Activated naive CD8-positive, alpha-beta T cell (primary cell): Measurements from ENCODE around the gene SGTA.

Experiments
- H3K27ac Mint-ChIP-seq: one replicate; pipeline ENCODE4 v1.8.0; 2021; ENCODE audit warnings: mixed read lengths
- H3K27me3 Mint-ChIP-seq: one replicate; pipeline ENCODE4 v1.8.0; 2021; ENCODE audit warnings: mixed read lengths
- H3K36me3 Mint-ChIP-seq: one replicate; pipeline ENCODE4 v1.8.0; 2021; ENCODE audit warnings: mixed read lengths
- H3K4me1 Mint-ChIP-seq: one replicate; pipeline ENCODE4 v1.8.0; 2021; ENCODE audit warnings: low read depth, mixed read lengths
- H3K4me3 Mint-ChIP-seq: one replicate; pipeline ENCODE4 v1.8.0; 2021; ENCODE audit warnings: mild to moderate bottlenecking, mixed read lengths
- H3K9me3 Mint-ChIP-seq: one replicate; pipeline ENCODE4 v1.8.0; 2021; ENCODE audit warnings: low read depth, mixed read lengths

SGTA gene

GRCh38 chr19:2812414-2813234 is 29.6 kb upstream of the SGTA start:
- Mint-ChIP-seq H3K27ac (no peak overlapping the region), H3K4me3 (no peak overlapping the region), H3K9me3 (no peaks in the 10 kb centered on the region), H3K27me3 (no peaks in the 10 kb centered on the region), H3K4me1 (peaks cover 4% of the 10 kb centered on the region), H3K36me3 (peaks cover 3% of the 10 kb centered on the region)

DNA sequence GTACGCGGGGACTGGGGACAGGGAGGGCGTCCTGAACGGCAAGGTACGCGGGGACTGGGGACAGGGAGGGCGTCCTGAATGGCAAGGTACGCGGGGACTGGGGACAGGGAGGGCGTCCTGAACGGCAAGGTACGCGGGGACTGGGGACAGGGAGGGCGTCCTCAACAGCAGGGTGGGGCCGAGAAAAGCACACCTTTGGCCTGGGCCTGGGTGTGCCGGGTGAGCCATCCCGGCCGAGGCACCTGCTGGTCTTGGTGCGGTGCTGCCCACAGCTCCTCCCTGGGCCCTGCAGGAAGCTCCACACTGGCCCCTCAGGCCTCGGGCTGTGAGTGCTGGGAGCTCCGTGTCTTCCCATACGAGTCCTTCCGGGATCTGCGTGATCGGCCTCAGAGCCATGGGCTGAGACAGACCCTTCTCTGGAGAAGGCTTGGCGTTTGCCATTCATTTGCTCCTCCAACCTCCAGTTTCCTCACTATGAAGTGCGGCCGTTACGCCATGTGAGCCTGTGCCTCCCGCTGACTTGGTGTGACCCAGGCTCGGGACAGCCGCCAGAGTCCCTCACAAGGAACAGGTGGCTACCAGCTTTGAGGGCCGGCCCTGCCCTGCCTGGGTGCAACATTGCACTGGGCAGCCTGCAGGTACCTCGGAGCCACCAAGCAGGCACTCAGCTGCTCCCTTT is 28.8 kb upstream of the SGTA start:
- Mint-ChIP-seq H3K27me3 (no peaks in the 10 kb centered on the region), H3K9me3 (no peaks in the 10 kb centered on the region), H3K4me3 (no peak overlapping the region), H3K27ac (no peak overlapping the region), H3K36me3 (peaks cover 3% of the 10 kb centered on the region), H3K4me1 (no peaks in the 10 kb centered on the region)

- Mint-ChIP-seq H3K4me1 (no peaks in the 10 kb centered on the region), H3K4me3 (no peak overlapping the region), H3K27ac (no peak overlapping the region), H3K27me3 (no peaks in the 10 kb centered on the region), H3K9me3 (no peaks in the 10 kb centered on the region), H3K36me3 (peaks cover 3% of the 10 kb centered on the region)
These were observed 28.2 kb upstream of the SGTA start for GRCh38 chr19:2811221-2811722.

GRCh38 chr19:2810141-2811091 is 27.3 kb upstream of the SGTA start:
- Mint-ChIP-seq H3K36me3 (peaks cover 3% of the 10 kb centered on the region), H3K9me3 (no peaks in the 10 kb centered on the region), H3K27ac (no peak overlapping the region), H3K4me3 (no peak overlapping the region), H3K27me3 (no peaks in the 10 kb centered on the region), H3K4me1 (no peaks in the 10 kb centered on the region)

DNA sequence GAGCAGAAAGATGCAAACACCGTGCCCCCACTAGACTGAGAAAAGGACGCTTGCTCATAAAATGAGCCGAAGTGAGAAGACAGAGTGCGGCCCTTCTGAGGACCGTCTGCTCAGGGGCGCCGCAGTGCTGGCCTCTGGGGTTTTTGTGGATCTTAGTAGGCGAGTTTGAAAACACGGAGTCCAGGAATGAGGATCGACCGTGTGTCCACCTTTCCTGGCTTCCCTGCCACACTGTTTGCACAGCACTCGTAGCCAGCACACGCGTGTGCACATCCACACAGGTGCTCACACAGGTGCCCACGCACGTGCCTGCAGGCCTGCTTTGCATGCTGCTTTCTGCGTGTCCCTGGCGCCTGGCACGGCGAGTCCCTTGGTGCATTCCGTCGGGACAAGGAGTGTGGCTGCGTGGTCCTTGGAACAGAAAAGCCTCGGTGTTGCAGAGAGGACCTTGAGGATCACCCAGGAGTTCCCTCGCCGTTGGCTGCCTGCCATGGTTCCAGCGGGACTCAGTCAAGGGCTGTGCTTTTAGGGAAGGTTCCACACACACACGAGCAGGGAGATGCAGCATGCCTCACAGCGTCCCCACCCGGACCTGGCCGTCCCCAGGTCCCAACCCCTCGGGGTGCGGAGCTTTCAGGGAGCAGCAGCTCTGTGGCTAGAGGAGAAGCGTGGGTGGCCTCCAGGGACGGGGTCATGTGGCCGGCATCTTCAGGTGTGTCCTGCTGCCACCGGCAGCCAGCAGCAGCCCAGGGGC is 26.5 kb upstream of the SGTA start:
- no peaks in the 10 kb centered on the region for H3K4me1 Mint-ChIP-seq
- H3K27me3 Mint-ChIP-seq, result no peaks in the 10 kb centered on the region
- no peaks in the 10 kb centered on the region for H3K9me3 Mint-ChIP-seq
- H3K36me3 Mint-ChIP-seq, result peaks cover 3% of the 10 kb centered on the region
- no peak overlapping the region for H3K27ac Mint-ChIP-seq
- no peak overlapping the region for H3K4me3 Mint-ChIP-seq

DNA sequence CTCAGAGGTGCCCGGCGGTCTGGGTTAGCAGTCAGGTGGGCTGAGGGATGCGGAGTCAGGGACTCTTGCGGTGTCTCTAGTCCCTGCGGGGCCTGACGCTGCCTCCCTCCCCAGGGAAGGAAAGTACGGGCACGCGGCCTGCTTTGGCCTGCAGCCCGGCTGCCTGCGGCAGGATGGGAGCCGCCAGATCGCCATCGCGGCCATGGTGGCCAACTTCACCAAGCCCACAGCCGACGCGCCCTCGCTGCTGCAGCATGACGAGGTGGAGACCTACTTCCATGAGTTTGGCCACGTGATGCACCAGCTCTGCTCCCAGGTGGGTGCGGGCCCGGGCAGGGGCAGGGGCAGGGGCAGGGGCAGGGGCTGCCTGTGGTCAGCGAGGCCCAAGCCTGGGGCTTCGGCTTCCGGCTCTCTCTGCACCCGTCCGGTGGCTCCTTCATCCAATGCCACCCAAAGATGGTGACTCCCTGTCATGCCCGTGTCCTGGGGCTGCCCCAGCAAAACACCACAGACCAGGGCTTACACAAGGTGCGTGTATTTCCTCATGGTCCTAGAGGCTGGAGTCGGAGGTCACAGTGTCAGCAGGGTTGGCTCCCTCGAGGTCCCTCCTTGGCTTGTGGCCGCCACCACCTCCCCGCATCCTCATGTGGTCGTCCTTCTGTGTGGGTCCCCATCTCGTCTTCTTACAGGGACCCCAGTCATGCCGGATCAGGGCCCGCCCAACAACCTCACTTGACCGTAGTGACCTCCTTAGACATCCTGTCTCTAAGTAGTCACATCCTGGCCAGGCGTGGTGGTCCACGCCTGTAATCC is 25.3 kb upstream of the SGTA start:
- Mint-ChIP-seq H3K36me3 (peaks cover 3% of the 10 kb centered on the region), H3K27ac (no peak overlapping the region), H3K4me3 (no peak overlapping the region), H3K4me1 (no peaks in the 10 kb centered on the region), H3K27me3 (no peaks in the 10 kb centered on the region), H3K9me3 (no peaks in the 10 kb centered on the region)

DNA sequence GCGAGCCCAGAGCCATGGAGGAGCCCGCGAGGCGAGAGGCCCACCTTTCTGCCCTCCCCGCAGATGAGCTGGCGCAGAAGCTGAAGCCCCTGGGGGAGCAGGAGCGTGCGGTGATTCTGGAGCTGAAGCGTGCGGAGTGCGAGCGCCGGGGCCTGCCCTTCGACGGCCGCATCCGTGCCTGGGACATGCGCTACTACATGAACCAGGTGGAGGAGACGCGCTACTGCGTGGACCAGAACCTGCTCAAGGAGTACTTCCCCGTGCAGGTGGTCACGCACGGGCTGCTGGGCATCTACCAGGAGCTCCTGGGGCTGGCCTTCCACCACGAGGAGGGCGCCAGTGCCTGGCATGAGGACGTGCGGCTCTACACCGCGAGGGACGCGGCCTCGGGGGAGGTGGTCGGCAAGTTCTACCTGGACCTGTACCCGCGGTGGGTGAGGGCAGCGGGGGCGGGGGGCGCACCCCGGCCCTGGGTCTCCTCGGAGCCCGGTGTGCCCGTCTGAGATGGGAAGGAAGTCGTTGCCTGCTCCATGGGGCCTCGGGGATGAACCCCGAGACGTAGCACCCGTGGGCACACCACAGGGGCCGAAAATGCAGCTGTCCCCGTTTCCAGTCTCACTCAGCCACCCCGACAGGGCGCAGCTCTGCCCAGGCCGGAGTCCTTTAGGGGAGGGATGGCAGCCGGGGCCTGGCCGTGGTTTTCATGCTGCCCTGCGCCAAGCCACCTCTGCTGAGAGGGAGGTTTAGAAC is 24.5 kb upstream of the SGTA start:
- Mint-ChIP-seq H3K4me3 (no peak overlapping the region), H3K36me3 (peaks cover 5% of the 10 kb centered on the region), H3K27ac (no peak overlapping the region), H3K9me3 (no peaks in the 10 kb centered on the region), H3K27me3 (no peaks in the 10 kb centered on the region), H3K4me1 (no peaks in the 10 kb centered on the region)

DNA sequence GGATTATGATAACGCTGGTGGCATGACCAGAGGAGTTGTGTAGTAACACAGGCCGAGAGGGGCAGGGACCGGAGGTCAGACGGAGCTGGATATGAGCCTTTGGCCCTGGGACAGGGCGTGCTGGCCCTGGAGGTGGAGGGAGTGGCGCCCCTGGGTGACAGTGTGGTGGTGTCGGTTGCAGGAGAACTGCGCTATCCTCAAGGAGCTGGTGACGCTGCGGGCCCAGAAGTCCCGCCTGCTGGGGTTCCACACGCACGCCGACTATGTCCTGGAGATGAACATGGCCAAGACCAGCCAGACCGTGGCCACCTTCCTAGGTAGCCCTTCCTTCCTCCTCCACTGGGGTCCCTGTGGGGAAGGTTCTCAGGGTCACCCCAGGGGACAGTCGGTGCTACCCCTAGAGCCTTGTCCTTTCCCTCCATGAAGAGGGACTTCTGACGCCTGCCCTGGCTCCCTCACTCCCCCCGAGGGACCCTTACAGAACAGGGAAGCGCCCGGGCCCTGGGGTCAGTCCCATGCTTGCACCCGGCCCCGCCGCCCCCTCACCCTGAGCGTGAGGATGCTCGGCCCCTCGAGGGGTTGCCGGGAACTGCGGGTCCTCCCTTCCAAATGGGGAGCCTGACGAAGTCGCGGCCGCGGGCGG is 23.8 kb upstream of the SGTA start:
- H3K4me3 Mint-ChIP-seq, result no peak overlapping the region
- peaks cover 7% of the 10 kb centered on the region for H3K36me3 Mint-ChIP-seq
- no peaks in the 10 kb centered on the region for H3K4me1 Mint-ChIP-seq
- H3K9me3 Mint-ChIP-seq, result no peaks in the 10 kb centered on the region
- no peak overlapping the region for H3K27ac Mint-ChIP-seq
- H3K27me3 Mint-ChIP-seq, result no peaks in the 10 kb centered on the region

- Mint-ChIP-seq H3K4me3 (no peak overlapping the region), H3K27me3 (no peaks in the 10 kb centered on the region), H3K36me3 (peaks cover 7% of the 10 kb centered on the region), H3K27ac (no peak overlapping the region), H3K9me3 (no peaks in the 10 kb centered on the region), H3K4me1 (no peaks in the 10 kb centered on the region)
These were observed 23.0 kb upstream of the SGTA start for GRCh38 chr19:2805991-2806649.

DNA sequence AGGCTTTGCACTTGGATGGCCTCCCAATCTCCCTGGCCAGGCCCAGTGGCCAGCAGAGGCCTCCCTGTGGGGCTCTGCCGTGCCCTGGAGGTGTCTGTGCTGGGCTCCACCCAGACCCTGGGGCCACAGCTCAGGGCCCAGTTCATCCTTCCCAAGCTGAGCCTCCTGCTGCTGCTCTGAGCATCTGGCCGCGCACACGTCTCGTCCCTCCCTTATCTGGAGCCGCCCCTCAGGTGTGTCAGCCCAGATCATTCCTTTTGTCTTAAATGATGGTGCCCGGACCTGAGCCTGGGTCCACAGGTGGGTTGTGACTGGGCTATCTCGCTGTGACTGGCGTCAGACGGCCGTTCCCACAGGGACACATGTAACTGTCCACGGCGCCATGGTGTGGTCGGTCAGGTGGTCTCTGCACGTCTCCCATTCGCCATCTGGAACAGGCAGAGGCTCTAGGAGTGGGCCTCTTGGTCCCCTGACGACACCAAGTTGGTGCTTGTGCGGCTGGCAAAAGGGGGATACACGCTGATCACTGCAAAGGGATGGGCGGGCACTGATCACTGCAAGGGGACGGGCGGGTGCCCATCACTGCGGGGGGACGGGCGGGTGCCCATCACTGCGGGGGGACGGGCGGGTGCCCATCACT is 22.3 kb upstream of the SGTA start:
- Mint-ChIP-seq H3K9me3 (no peaks in the 10 kb centered on the region), H3K27me3 (no peaks in the 10 kb centered on the region), H3K36me3 (peaks cover 7% of the 10 kb centered on the region), H3K4me1 (no peaks in the 10 kb centered on the region), H3K27ac (no peak overlapping the region), H3K4me3 (no peak overlapping the region)

DNA sequence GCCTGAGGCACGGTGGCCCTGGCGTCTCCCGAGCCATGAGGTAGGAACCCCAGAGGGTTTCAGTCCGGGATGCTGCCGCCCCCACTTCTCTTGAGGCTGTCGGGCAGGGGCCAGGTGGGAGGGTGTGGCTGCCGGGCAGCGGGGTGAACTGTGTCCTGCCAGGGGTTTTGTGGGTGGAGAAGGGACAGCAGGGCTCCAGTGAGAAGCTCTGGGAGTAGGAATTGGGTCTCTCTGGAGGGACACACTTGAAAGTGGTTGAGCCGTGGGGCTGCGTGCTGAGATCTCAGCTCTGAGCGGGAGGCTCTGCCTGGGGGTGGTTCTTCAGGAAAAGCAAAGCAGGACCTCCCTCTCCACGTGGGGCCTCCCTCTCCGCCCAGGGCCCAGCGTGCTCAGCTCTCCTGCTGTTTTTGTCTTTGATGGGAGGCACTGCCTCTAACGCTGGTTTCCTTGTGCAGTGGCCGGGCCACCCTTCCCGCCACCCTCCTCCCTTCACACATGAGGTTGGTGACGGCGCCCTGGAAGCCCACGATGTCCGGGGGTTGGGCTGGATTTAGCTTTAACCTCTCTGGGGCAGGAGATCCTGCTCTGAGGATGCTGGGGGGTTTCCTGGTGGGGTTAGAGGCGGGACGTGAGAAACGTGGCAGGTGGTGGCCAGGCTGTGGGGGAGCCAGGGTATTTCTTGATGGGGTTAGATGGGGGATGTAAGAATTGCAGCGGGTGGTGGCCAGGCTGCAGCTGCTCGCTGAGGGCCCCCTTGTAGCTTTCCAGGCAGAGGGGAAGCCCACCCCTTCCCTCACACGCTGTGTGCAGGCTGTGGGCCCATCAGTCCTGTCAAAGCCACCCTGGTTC is 21.3 kb upstream of the SGTA start:
- Mint-ChIP-seq H3K27ac (no peak overlapping the region), H3K4me3 (no peak overlapping the region)

More for the DNA sequence above, 21.3 kb upstream of the SGTA start:
- Mint-ChIP-seq H3K27me3 (no peaks in the 10 kb centered on the region), H3K9me3 (no peaks in the 10 kb centered on the region), H3K4me1 (no peaks in the 10 kb centered on the region), H3K36me3 (peaks cover 7% of the 10 kb centered on the region)
